ENCODE measurements around the gene DEPDC4. TPM values are rescaled to one million over a fixed set of nuclear protein-coding genes. Genes with fewer than 3 reads are reported as not detected.

DEPDC4 gene
- total and polyA plus RNA-seq, 2 experiments from 2014 or later, result 2.2 to 9.4 TPM

- no peaks in the 10 kb centered on the region for H3K27me3 ChIP-seq (ENCODE audit: insufficient read depth)
- peak within 1 kb of the TSS; percentile 60 for H3K27ac ChIP-seq (ENCODE audit: low read depth)
- peak within 1 kb of the TSS; percentile 63 for H3K4me3 ChIP-seq
- H2AFZ ChIP-seq, result peak within 1 kb of the TSS; percentile 94
- TF ChIP-seq ZNF114 (CRISPR knock-in tag; IDR thresholded peaks at IDR 0.05) (no peak), STAT1 (IDR thresholded peaks at IDR 0.05; ENCODE audit: unreplicated experiment) (no peak), CREB1 (CRISPR knock-in tag; IDR thresholded peaks at IDR 0.05; ENCODE audit: low read depth) (peak; percentile 61; the same call in 1 of the 2 replicates), POLR2AphosphoS5 (IDR thresholded peaks at IDR 0.05; ENCODE audit: low read depth) (peak; percentile 96), JUNB (IDR thresholded peaks at IDR 0.05; ENCODE audit: unreplicated experiment) (no peak), ZNF331 (CRISPR knock-in tag; IDR thresholded peaks at IDR 0.05; ENCODE audit: low read depth) (no peak), EZH2 (IDR thresholded peaks at IDR 0.05; ENCODE audit: low read depth, unreplicated experiment) (no peak), CTCF (conservative IDR thresholded peaks at IDR 0.05; ENCODE audit: low read depth in 2 of 2) (peak in 1 of 2 experiments; percentile 1; a peak in 1 of 4 replicates)
- TF ChIP-seq, protein P1, sequence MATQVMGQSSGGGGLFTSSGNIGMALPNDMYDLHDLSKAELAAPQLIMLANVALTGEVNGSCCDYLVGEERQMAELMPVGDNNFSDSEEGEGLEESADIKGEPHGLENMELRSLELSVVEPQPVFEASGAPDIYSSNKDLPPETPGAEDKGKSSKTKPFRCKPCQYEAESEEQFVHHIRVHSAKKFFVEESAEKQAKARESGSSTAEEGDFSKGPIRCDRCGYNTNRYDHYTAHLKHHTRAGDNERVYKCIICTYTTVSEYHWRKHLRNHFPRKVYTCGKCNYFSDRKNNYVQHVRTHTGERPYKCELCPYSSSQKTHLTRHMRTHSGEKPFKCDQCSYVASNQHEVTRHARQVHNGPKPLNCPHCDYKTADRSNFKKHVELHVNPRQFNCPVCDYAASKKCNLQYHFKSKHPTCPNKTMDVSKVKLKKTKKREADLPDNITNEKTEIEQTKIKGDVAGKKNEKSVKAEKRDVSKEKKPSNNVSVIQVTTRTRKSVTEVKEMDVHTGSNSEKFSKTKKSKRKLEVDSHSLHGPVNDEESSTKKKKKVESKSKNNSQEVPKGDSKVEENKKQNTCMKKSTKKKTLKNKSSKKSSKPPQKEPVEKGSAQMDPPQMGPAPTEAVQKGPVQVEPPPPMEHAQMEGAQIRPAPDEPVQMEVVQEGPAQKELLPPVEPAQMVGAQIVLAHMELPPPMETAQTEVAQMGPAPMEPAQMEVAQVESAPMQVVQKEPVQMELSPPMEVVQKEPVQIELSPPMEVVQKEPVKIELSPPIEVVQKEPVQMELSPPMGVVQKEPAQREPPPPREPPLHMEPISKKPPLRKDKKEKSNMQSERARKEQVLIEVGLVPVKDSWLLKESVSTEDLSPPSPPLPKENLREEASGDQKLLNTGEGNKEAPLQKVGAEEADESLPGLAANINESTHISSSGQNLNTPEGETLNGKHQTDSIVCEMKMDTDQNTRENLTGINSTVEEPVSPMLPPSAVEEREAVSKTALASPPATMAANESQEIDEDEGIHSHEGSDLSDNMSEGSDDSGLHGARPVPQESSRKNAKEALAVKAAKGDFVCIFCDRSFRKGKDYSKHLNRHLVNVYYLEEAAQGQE (IDR thresholded peaks at IDR 0.05; ENCODE audit: unreplicated experiment), result no peak
- TF ChIP-seq, protein P2, sequence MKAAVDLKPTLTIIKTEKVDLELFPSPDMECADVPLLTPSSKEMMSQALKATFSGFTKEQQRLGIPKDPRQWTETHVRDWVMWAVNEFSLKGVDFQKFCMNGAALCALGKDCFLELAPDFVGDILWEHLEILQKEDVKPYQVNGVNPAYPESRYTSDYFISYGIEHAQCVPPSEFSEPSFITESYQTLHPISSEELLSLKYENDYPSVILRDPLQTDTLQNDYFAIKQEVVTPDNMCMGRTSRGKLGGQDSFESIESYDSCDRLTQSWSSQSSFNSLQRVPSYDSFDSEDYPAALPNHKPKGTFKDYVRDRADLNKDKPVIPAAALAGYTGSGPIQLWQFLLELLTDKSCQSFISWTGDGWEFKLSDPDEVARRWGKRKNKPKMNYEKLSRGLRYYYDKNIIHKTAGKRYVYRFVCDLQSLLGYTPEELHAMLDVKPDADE (IDR thresholded peaks at IDR 0.05), result peak; percentile 81
- DNase-seq (ENCODE audit: low spot score) (peak; percentile 99), ATAC-seq (peak; percentile 83)
- H3F3A ChIP-seq (replicated peaks; ENCODE audit: low read depth), result peaks cover 8% of the 10 kb centered on the region; the same call in 1 of the 2 replicates
- H3K27me3 Mint-ChIP-seq (ENCODE audit: insufficient read depth, low read depth, poor library complexity), result peaks cover 8% of the 10 kb centered on the region
- H4K20me1 ChIP-seq (replicated peaks; ENCODE audit: insufficient read depth), result no peaks in the 10 kb centered on the region; the same call in 1 of the 2 replicates
- no peaks in the 10 kb centered on the region for H3K9me3 Mint-ChIP-seq
- no peaks in the 10 kb centered on the region; the same call in 1 of the 2 replicates for H3K36me3 ChIP-seq (ENCODE audit: insufficient read depth)
- peaks cover 21% of the 10 kb centered on the region for H3K4me1 ChIP-seq (ENCODE audit: insufficient read depth)
- H3K9me2 ChIP-seq (ENCODE audit: insufficient read depth), result no peaks in the 10 kb centered on the region
- H3K27ac Mint-ChIP-seq, result peak within 1 kb of the TSS; percentile 96
- peaks cover 44% of the 10 kb centered on the region for H3K79me2 ChIP-seq (replicated peaks; ENCODE audit: insufficient read depth)
- H3K4me3 Mint-ChIP-seq, result peak within 1 kb of the TSS; percentile 98
- peak within 1 kb of the TSS; percentile 92 for H3K4me2 ChIP-seq
- peaks cover 3% of the 10 kb centered on the region; the same call in 2 of the 3 replicates for H3K36me3 Mint-ChIP-seq (ENCODE audit: low read depth)
- peaks cover 9% of the 10 kb centered on the region for H3K4me1 Mint-ChIP-seq
Observed at GRCh38 chr12:100200463-100201181, 66.3 kb downstream of the DEPDC4 start, which contains the start of gene ACTR6. Gene ACTR6 (plus strand): TSS chr12:100200815. CDS start chr12:100200852, 37 bp downstream.
